ENCODE measurements around the gene CDK14.

The CDK14 gene

GRCh38 chr7:90723233-90723632 is 127.1 kb downstream of the CDK14 start:
- Histone ChIP-seq H3K27me3 (ENCODE audit: insufficient read depth, poor library complexity, severe bottlenecking) (no peaks in the 10 kb centered on the region), H3K4me3 (replicated peaks; ENCODE audit: insufficient read depth, low read length) (no peak overlapping the region), H3K27ac (replicated peaks) (no peak overlapping the region)
- DNase-seq (ENCODE audit: low read depth in 1 of 2, low spot score in 1 of 2) = no peak
- TF ChIP-seq SPI1 (IDR thresholded peaks at IDR 0.05; ENCODE audit: borderline replicate concordance, low read depth) (no peak), GABPA (IDR thresholded peaks at IDR 0.05; ENCODE audit: low read depth) (no peak), REST (IDR thresholded peaks at IDR 0.05; ENCODE audit: insufficient replicate concordance, low read depth) (no peak), POLR2AphosphoS5 (IDR thresholded peaks at IDR 0.05; ENCODE audit: low read depth) (no peak), CTCF (IDR thresholded peaks at IDR 0.05; ENCODE audit: insufficient read depth, low read length) (no peak)

GRCh38 chr7:90723866-90724265 is 127.7 kb downstream of the CDK14 start:
- Histone ChIP-seq H3K4me3 (replicated peaks; ENCODE audit: insufficient read depth, low read length) (no peak overlapping the region), H3K27me3 (ENCODE audit: insufficient read depth, poor library complexity, severe bottlenecking) (no peaks in the 10 kb centered on the region), H3K27ac (replicated peaks) (no peak overlapping the region)
- TF ChIP-seq REST (IDR thresholded peaks at IDR 0.05; ENCODE audit: insufficient replicate concordance, low read depth) = no peak
- DNase-seq (ENCODE audit: low read depth in 1 of 2, low spot score in 1 of 2) = no peak

GRCh38 chr7:90726120-90726519 is 130.0 kb downstream of the CDK14 start:
- no peak for DNase-seq (ENCODE audit: low read depth in 1 of 2, low spot score in 1 of 2)
- no peak overlapping the region for H3K4me3 ChIP-seq (replicated peaks; ENCODE audit: insufficient read depth, low read length)
- H3K27me3 ChIP-seq (ENCODE audit: insufficient read depth, poor library complexity, severe bottlenecking) = no peaks in the 10 kb centered on the region
- H3K27ac ChIP-seq (replicated peaks) = no peak overlapping the region
- TF ChIP-seq POLR2AphosphoS5 (IDR thresholded peaks at IDR 0.05; ENCODE audit: low read depth) = no peak
- no peak for TF ChIP-seq GABPA (IDR thresholded peaks at IDR 0.05; ENCODE audit: low read depth)
- no peak for TF ChIP-seq REST (IDR thresholded peaks at IDR 0.05; ENCODE audit: insufficient replicate concordance, low read depth)
- TF ChIP-seq SPI1 (IDR thresholded peaks at IDR 0.05; ENCODE audit: borderline replicate concordance, low read depth) = no peak
- TF ChIP-seq CTCF (IDR thresholded peaks at IDR 0.05; ENCODE audit: insufficient read depth, low read length) = no peak

- H3K4me3 ChIP-seq (replicated peaks; ENCODE audit: insufficient read depth, low read length) = no peak overlapping the region
- no peak for TF ChIP-seq REST (IDR thresholded peaks at IDR 0.05; ENCODE audit: insufficient replicate concordance, low read depth)
- no peak for TF ChIP-seq GABPA (IDR thresholded peaks at IDR 0.05; ENCODE audit: low read depth)
- TF ChIP-seq CTCF (IDR thresholded peaks at IDR 0.05; ENCODE audit: insufficient read depth, low read length) = no peak
- H3K27ac ChIP-seq (replicated peaks) = no peak overlapping the region
- DNase-seq (ENCODE audit: low read depth in 1 of 2, low spot score in 1 of 2) = no peak
- no peaks in the 10 kb centered on the region for H3K27me3 ChIP-seq (ENCODE audit: insufficient read depth, poor library complexity, severe bottlenecking)
Measured at GRCh38 chr7:90726623-90727022, 130.5 kb downstream of the CDK14 start.
